Measurements from ENCODE around the gene OR51E1.

GRCh38 chr11:4641501-4641900 is 2.3 kb upstream of the OR51E1 start:
- TF ChIP-seq GATA2 (IDR thresholded peaks at IDR 0.05; ENCODE audit: low read depth, low read length) (no peak), GATA3 (IDR thresholded peaks at IDR 0.05; ENCODE audit: low read depth, low read length) (no peak)

Measured in SH-SY5Y (cell line).